GM13976 (cell line): Measurements from ENCODE around the gene RBKS.
"Not testable (repeated sequence)": the region's sequence is repeated elsewhere in the genome, so short reads cannot be mapped to it uniquely, and the experiment has no call there.

Source experiments
- DNase-seq: peaks from one replicate; pipeline ENCODE4 v3.0.0; 2012; ENCODE audit warnings: low spot score
- CTCF ChIP-seq: IDR thresholded peaks from 2 replicates; pipeline ENCODE4 v1.5.1; 2012; ENCODE audit warnings: borderline replicate concordance, mild to moderate bottlenecking; ENCODE audit not compliant: insufficient read depth; ENCODE audit errors: extremely low read depth, missing control alignments, control extremely low read depth
- in situ Hi-C: fragments of 300-500 bp; cut with MboI; formaldehyde crosslinking; loops from one replicate; pipeline ENCODE4 v1.12.0; 2022; ENCODE audit warnings: low sequenced_read_pairs, mixed read lengths, inconsistent platforms; ENCODE audit not compliant: unreplicated experiment

RBKS gene

GRCh38 chr2:27887830-27888229 lies 2.4 kb downstream of the RBKS start:
- no peak for TF ChIP-seq CTCF
- DNase-seq, result no peak
- in situ Hi-C loops, result no loop called here

DNA sequence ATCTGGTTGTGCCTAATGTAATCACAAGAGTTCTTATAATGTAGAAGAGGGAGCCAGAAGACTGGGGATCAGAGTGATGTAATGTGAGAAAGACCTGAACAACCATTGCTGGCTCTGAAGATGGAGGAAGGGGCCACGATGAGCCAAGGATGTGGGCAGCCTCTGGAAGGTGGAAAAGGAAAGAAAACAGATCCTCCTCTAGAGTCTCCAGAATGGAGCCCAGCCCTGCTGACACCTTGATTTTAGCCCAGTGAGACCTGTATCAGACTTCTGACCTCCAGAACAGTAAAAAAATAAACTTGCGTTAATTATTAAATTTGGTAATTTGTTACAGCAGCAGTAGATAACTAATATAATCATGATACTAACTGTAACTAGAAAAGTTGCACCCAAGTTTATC lies 3.1 kb downstream of the RBKS start:
- TF ChIP-seq CTCF, result no peak
- no peak for DNase-seq
- in situ Hi-C loops, result no loop called here

GRCh38 chr2:27886322-27886721 lies 3.9 kb downstream of the RBKS start:
- no peak for TF ChIP-seq CTCF
- DNase-seq, result no peak
- in situ Hi-C loops, result no loop called here

- no peak for TF ChIP-seq CTCF
- no peak for DNase-seq
- in situ Hi-C loops, result no loop called here
Observed at GRCh38 chr2:27885661-27886060, 4.5 kb downstream of the RBKS start.

DNA sequence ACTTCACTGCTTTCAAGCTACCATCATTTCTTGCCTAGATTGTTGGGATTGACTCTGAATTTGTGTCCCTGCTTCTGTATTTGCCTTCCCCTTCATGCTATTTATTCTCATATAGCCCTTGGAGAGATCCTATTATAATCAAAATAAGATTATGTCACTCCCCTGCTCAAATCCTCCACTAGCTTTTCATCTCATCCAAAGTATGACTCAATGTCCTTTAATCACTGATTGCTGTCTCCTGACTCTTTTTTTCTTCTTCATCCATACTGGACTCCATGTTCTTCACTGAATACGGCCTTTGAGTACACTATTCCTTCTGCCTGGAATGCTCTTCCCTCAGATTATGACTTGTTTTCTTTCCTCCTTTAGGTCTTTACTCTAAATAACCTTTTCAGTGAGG lies 5.0 kb downstream of the RBKS start:
- DNase-seq, result no peak
- no peak for TF ChIP-seq CTCF
- in situ Hi-C loops, result no loop called here

- DNase-seq, result no peak
- no peak for TF ChIP-seq CTCF
- in situ Hi-C loops, result no loop called here
Observed at GRCh38 chr2:27884601-27885000, 5.6 kb downstream of the RBKS start.

DNA sequence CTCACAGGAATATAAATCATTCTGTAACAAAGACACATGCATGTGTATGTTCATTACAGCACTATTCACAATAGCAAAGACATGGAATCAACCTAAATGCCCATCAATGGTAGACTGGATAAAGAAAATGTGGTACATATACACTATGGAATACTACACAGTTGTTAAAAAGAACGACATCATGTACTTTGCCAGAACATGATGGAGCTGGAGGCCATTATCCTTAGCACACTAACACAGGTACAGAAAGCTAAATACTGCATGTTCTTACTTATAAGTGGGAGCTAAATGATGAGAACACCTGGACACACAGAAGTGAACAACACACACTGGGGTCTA lies 7.6 kb downstream of the RBKS start:
- DNase-seq, in situ Hi-C loops: not testable (repeated sequence)

- DNase-seq, in situ Hi-C loops: not testable (repeated sequence)
Observed at GRCh38 chr2:27881815-27882583, 8.2 kb downstream of the RBKS start.
